ENCODE data around the gene GATAD1.
"Not testable (repeated sequence)": the region's sequence is repeated elsewhere in the genome, so short reads cannot be mapped to it uniquely, and the experiment has no call there.

The GATAD1 gene

GRCh38 chr7:92484226-92484625 lies 36.9 kb downstream of the GATAD1 start:
- H3K4me1 ChIP-seq (ENCODE audit: insufficient read depth, low read length); H3K9ac ChIP-seq (ENCODE audit: low read depth, low read length); H3K9me3 ChIP-seq (ENCODE audit: control insufficient read depth, insufficient read depth, low read length); H3K36me3 ChIP-seq (ENCODE audit: insufficient read depth, low read length): not testable (repeated sequence)

- Histone ChIP-seq H3K9ac (ENCODE audit: low read depth, low read length) (no peak overlapping the region), H3K36me3 (ENCODE audit: insufficient read depth, low read length) (peaks cover 5% of the 10 kb centered on the region; the same call in 1 of the 2 replicates), H3K4me1 (ENCODE audit: insufficient read depth, low read length) (no peaks in the 10 kb centered on the region), H3K9me3 (ENCODE audit: control insufficient read depth, insufficient read depth, low read length) (no peaks in the 10 kb centered on the region)
Observed at GRCh38 chr7:92485267-92485892, 38.1 kb downstream of the GATAD1 start.

- H3K36me3 ChIP-seq (ENCODE audit: insufficient read depth, low read length) = peaks cover 5% of the 10 kb centered on the region
Observed at GRCh38 chr7:92485974-92486373, 38.7 kb downstream of the GATAD1 start.

GRCh38 chr7:92487804-92488203 lies 40.5 kb downstream of the GATAD1 start:
- no peak overlapping the region for H3K9ac ChIP-seq (ENCODE audit: low read depth, low read length)
- H3K9me3 ChIP-seq (ENCODE audit: control insufficient read depth, insufficient read depth, low read length) = no peaks in the 10 kb centered on the region
- H3K4me1 ChIP-seq (ENCODE audit: insufficient read depth, low read length) = no peaks in the 10 kb centered on the region
- peaks cover 8% of the 10 kb centered on the region for H3K36me3 ChIP-seq (ENCODE audit: insufficient read depth, low read length)

More at GRCh38 chr7:92485974-92486373, 38.7 kb downstream of the GATAD1 start:
- H3K9me3 ChIP-seq (ENCODE audit: control insufficient read depth, insufficient read depth, low read length) = no peaks in the 10 kb centered on the region
- H3K9ac ChIP-seq (ENCODE audit: low read depth, low read length) = no peak overlapping the region
- no peaks in the 10 kb centered on the region for H3K4me1 ChIP-seq (ENCODE audit: insufficient read depth, low read length)

GRCh38 chr7:92489634-92490033 lies 42.4 kb downstream of the GATAD1 start:
- Histone ChIP-seq H3K9ac (ENCODE audit: low read depth, low read length) (no peak overlapping the region), H3K36me3 (ENCODE audit: insufficient read depth, low read length) (peaks cover 8% of the 10 kb centered on the region), H3K4me1 (ENCODE audit: insufficient read depth, low read length) (no peaks in the 10 kb centered on the region), H3K9me3 (ENCODE audit: control insufficient read depth, insufficient read depth, low read length) (no peaks in the 10 kb centered on the region)

- Histone ChIP-seq H3K9ac (ENCODE audit: low read depth, low read length) (no peak overlapping the region), H3K9me3 (ENCODE audit: control insufficient read depth, insufficient read depth, low read length) (no peaks in the 10 kb centered on the region), H3K4me1 (ENCODE audit: insufficient read depth, low read length) (no peaks in the 10 kb centered on the region), H3K36me3 (ENCODE audit: insufficient read depth, low read length) (peaks cover 12% of the 10 kb centered on the region)
Observed at GRCh38 chr7:92496876-92497275, 49.6 kb downstream of the GATAD1 start.

GRCh38 chr7:92498557-92498956 lies 51.3 kb downstream of the GATAD1 start:
- Histone ChIP-seq H3K9me3 (ENCODE audit: control insufficient read depth, insufficient read depth, low read length) (no peaks in the 10 kb centered on the region), H3K9ac (ENCODE audit: low read depth, low read length) (no peak overlapping the region), H3K4me1 (ENCODE audit: insufficient read depth, low read length) (no peaks in the 10 kb centered on the region), H3K36me3 (ENCODE audit: insufficient read depth, low read length) (peaks cover 14% of the 10 kb centered on the region)

GRCh38 chr7:92503767-92504166 lies 56.5 kb downstream of the GATAD1 start:
- peaks cover 11% of the 10 kb centered on the region for H3K36me3 ChIP-seq (ENCODE audit: insufficient read depth, low read length)
- no peaks in the 10 kb centered on the region for H3K9me3 ChIP-seq (ENCODE audit: control insufficient read depth, insufficient read depth, low read length)
- H3K4me1 ChIP-seq (ENCODE audit: insufficient read depth, low read length) = no peaks in the 10 kb centered on the region
- no peak overlapping the region for H3K9ac ChIP-seq (ENCODE audit: low read depth, low read length)

GRCh38 chr7:92504563-92504962 lies 57.3 kb downstream of the GATAD1 start:
- Histone ChIP-seq H3K4me1 (ENCODE audit: insufficient read depth, low read length) (no peaks in the 10 kb centered on the region), H3K9ac (ENCODE audit: low read depth, low read length) (no peak overlapping the region), H3K9me3 (ENCODE audit: control insufficient read depth, insufficient read depth, low read length) (no peaks in the 10 kb centered on the region), H3K36me3 (ENCODE audit: insufficient read depth, low read length) (peaks cover 8% of the 10 kb centered on the region)

GRCh38 chr7:92506363-92506762 lies 59.1 kb downstream of the GATAD1 start:
- Histone ChIP-seq H3K9ac (ENCODE audit: low read depth, low read length) (no peak overlapping the region), H3K4me1 (ENCODE audit: insufficient read depth, low read length) (no peaks in the 10 kb centered on the region), H3K36me3 (ENCODE audit: insufficient read depth, low read length) (peaks cover 3% of the 10 kb centered on the region; the same call in 1 of the 2 replicates), H3K9me3 (ENCODE audit: control insufficient read depth, insufficient read depth, low read length) (no peaks in the 10 kb centered on the region)

- no peak overlapping the region for H3K9ac ChIP-seq (ENCODE audit: low read depth, low read length)
- H3K4me1 ChIP-seq (ENCODE audit: insufficient read depth, low read length) = no peaks in the 10 kb centered on the region
- peaks cover under 1% of the 10 kb centered on the region; the same call in 1 of the 2 replicates for H3K36me3 ChIP-seq (ENCODE audit: insufficient read depth, low read length)
Observed at GRCh38 chr7:92508946-92509345, 61.7 kb downstream of the GATAD1 start.

More at GRCh38 chr7:92508946-92509345, 61.7 kb downstream of the GATAD1 start:
- H3K9me3 ChIP-seq (ENCODE audit: control insufficient read depth, insufficient read depth, low read length) = no peaks in the 10 kb centered on the region

Data from ES-I3 (cell line).